Measurements from ENCODE around the gene CTIF.

GRCh38 chr18:48743886-48744285 lies 205.1 kb downstream of the CTIF start:
- TF ChIP-seq POLR2AphosphoS5 (IDR thresholded peaks at IDR 0.05) (no peak), CTCF (IDR thresholded peaks at IDR 0.05 in 8 of 11, conservative IDR thresholded peaks at IDR 0.05 in 3 of 11) (no peak)
